Measurements from ENCODE around the gene MARVELD2. TPM values are rescaled to one million over a fixed set of nuclear protein-coding genes. Genes with fewer than 3 reads are reported as not detected.

The MARVELD2 gene
- total RNA-seq, 2 donors from 2014 or later, result 0.81 to 2.4 TPM

DNA sequence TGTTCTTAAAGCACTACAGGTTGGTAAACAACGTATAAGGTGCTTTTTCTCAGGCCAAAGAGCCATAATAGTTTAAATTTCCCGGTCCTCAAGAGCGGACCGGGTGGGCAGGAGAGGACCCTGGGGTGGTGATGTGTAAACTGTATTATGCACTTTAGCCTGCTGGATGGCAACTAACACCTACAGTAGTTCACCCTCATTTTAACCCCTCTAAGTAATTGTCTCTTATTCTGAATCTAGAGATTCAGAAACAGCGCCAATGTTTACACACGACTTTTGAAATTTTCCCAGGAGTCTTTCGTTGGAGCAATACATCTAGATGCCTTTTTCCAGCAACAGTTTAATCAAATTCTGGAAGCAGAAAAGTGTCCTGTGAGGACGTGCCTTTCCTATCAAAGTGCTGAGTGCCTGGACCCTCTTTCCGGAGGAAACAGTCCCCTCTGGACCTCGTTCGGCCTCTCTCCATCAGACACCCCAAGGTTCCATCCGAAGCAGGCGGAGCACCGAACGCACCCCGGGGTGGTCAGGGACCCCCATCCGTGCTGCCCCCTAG lies 77.0 kb downstream of the MARVELD2 start:
- TF ChIP-seq, protein P1, sequence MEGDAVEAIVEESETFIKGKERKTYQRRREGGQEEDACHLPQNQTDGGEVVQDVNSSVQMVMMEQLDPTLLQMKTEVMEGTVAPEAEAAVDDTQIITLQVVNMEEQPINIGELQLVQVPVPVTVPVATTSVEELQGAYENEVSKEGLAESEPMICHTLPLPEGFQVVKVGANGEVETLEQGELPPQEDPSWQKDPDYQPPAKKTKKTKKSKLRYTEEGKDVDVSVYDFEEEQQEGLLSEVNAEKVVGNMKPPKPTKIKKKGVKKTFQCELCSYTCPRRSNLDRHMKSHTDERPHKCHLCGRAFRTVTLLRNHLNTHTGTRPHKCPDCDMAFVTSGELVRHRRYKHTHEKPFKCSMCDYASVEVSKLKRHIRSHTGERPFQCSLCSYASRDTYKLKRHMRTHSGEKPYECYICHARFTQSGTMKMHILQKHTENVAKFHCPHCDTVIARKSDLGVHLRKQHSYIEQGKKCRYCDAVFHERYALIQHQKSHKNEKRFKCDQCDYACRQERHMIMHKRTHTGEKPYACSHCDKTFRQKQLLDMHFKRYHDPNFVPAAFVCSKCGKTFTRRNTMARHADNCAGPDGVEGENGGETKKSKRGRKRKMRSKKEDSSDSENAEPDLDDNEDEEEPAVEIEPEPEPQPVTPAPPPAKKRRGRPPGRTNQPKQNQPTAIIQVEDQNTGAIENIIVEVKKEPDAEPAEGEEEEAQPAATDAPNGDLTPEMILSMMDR (IDR thresholded peaks at IDR 0.05), result no peak
- ATAC-seq (ENCODE audit: insufficient number of reproducible peaks, low FRiP score, low read depth) (no peak), DNase-seq (ENCODE audit: low spot score) (no peak)
- H3K27me3 ChIP-seq (replicated peaks; ENCODE audit: insufficient read depth), result no peaks in the 10 kb centered on the region
- peaks cover 0 to 22% of the 10 kb centered on the region in 2 donors for H3K4me1 ChIP-seq (ENCODE audit: control insufficient read depth in 1 of 2, low read depth in 2 of 2)
- peak overlapping the region; percentile 73 for H3K4me3 ChIP-seq
- H3K27ac ChIP-seq, result no peak overlapping the region
- no peaks in the 10 kb centered on the region for H3K9me3 ChIP-seq
- H3K36me3 ChIP-seq, result no peaks in the 10 kb centered on the region

GRCh38 chr5:69492391-69492922 lies 77.5 kb downstream of the MARVELD2 start, which contains the start of gene OCLN:
OCLN (plus strand) TSS chr5:69492790; CDS start chr5:69504245, 11,455 bp downstream.
- Histone ChIP-seq H3K9me3 (no peaks in the 10 kb centered on the region), H3K4me3 (peak within 1 kb of the TSS; percentile 73), H3K27ac (no peak within 1 kb of the TSS), H3K36me3 (no peaks in the 10 kb centered on the region), H3K4me1 (ENCODE audit: control insufficient read depth in 1 of 2, low read depth in 2 of 2) (peaks cover 0 to 22% of the 10 kb centered on the region in 2 donors), H3K27me3 (replicated peaks; ENCODE audit: insufficient read depth) (no peaks in the 10 kb centered on the region)
- ATAC-seq (ENCODE audit: insufficient number of reproducible peaks, low FRiP score, low read depth), result no peak
- TF ChIP-seq, protein P1 (IDR thresholded peaks at IDR 0.05), result no peak
- no peak for DNase-seq (ENCODE audit: low spot score)

- Histone ChIP-seq H3K27ac (no peak overlapping the region), H3K4me1 (ENCODE audit: control insufficient read depth in 1 of 2, low read depth in 2 of 2) (peaks cover 0 to 22% of the 10 kb centered on the region in 2 donors), H3K27me3 (replicated peaks; ENCODE audit: insufficient read depth) (no peaks in the 10 kb centered on the region), H3K9me3 (no peaks in the 10 kb centered on the region), H3K36me3 (no peaks in the 10 kb centered on the region), H3K4me3 (peak overlapping the region; percentile 73)
- ATAC-seq (ENCODE audit: insufficient number of reproducible peaks, low FRiP score, low read depth), result no peak
- TF ChIP-seq, protein P1 (IDR thresholded peaks at IDR 0.05), result no peak
- DNase-seq (ENCODE audit: low spot score), result no peak
Measured at GRCh38 chr5:69492923-69493395, 78.0 kb downstream of the MARVELD2 start.

GRCh38 chr5:69493396-69494133 lies 78.6 kb downstream of the MARVELD2 start:
- H3K9me3 ChIP-seq, result no peaks in the 10 kb centered on the region
- H3K4me3 ChIP-seq, result peak overlapping the region; percentile 73
- no peaks in the 10 kb centered on the region for H3K36me3 ChIP-seq
- DNase-seq (ENCODE audit: low spot score) (no peak), ATAC-seq (ENCODE audit: insufficient number of reproducible peaks, low FRiP score, low read depth) (no peak)
- TF ChIP-seq, protein P1 (IDR thresholded peaks at IDR 0.05), result no peak
- H3K27me3 ChIP-seq (replicated peaks; ENCODE audit: insufficient read depth), result no peaks in the 10 kb centered on the region
- no peak overlapping the region for H3K27ac ChIP-seq
- H3K4me1 ChIP-seq (ENCODE audit: control insufficient read depth in 1 of 2, low read depth in 2 of 2), result peaks cover 0 to 22% of the 10 kb centered on the region in 2 donors

Other genes with a start within 250 kb of the MARVELD2 start
- gene CCNB1, start 248.0 kb upstream of the MARVELD2 start, total RNA-seq, result 1 to 10 TPM in 1 of 2 donors, not detected in 1; 9.4 TPM
- 1 to 10 TPM; 1.3 to 1.8 TPM for gene CENPH, start 225.5 kb upstream of the MARVELD2 start, total RNA-seq
- 10 to 100 TPM in 1 of 2 donors, 1 to 10 TPM in 1; 9.2 to 23.4 TPM for gene CDK7, start 180.2 kb upstream of the MARVELD2 start, total RNA-seq
- gene CCDC125, start 82.3 kb upstream of the MARVELD2 start, total RNA-seq, result 1 to 10 TPM; 6.1 to 9.6 TPM
- gene AK6, start 45.6 kb upstream of the MARVELD2 start, total RNA-seq, result 10 to 100 TPM in 1 of 2 donors, 1 to 10 TPM in 1; 9.1 to 36.8 TPM
- 10 to 100 TPM in 1 of 2 donors, 1 to 10 TPM in 1; 7.9 to 40.8 TPM for gene TAF9, start 45.6 kb upstream of the MARVELD2 start, total RNA-seq
- gene RAD17, start 45.3 kb upstream of the MARVELD2 start, total RNA-seq, result 10 to 100 TPM; 19.4 to 23.9 TPM
- gene OCLN, start 77.7 kb downstream of the MARVELD2 start, total RNA-seq, result 1 to 10 TPM; 4.0 to 8.5 TPM
- 10 to 100 TPM in 1 of 2 donors, 1 to 10 TPM in 1; 9.3 to 24.4 TPM for gene GTF2H2C, start 145.1 kb downstream of the MARVELD2 start, total RNA-seq